Liver (tissue), 4 donors: ENCODE results near the gene IRF6. TPM values are rescaled to one million over a fixed set of nuclear protein-coding genes. Genes with fewer than 3 reads are reported as not detected.

Experiments used
- ATF3 ChIP-seq: IDR thresholded peaks from 2 replicates; pipeline ENCODE4 v1.6.1; 2016; ENCODE audit warnings: antibody characterized with exemption
- NR2F2 ChIP-seq: IDR thresholded peaks from 2 replicates; pipeline ENCODE4 v1.6.1; 2016; ENCODE audit warnings: antibody characterized with exemption
- polyA plus RNA-seq, 2 donors: library from polyadenylated mRNA; stranded (reverse) in 1 of 2; unstranded in 1 of 2; fragments of 200-250 nt in 1 of 2; fragments of >200 nt in 1 of 2; fragmentation: Nextera tagmentation in 1 of 2; extraction: Ambion mirVana in 1 of 2; gene quantifications; one replicate each; pipeline versions ENCODE4 v1.2.1 to v1.2.3, GENCODE V29; 2013 to 2015
- total RNA-seq, 2 donors: library from RNA; depleted of rRNA; stranded (reverse); fragments of >200 nt; gene quantifications; one replicate each; pipeline ENCODE4 v1.2.3, GENCODE V29; 2014
- donor health status: healthy.
- donor health status: healthy.
- donor health status: healthy.

Gene IRF6
- total and polyA plus RNA-seq, 4 donors = 0.51 to 29.3 (median 14.3) TPM

- no peak for TF ChIP-seq ATF3
- TF ChIP-seq NR2F2 = no peak
Measured at GRCh38 chr1:209736490-209737117, 69.3 kb downstream of the IRF6 start (continued).

Other genes with a start within 250 kb of the IRF6 start
- gene CAMK1G, start 222.4 kb downstream of the IRF6 start, total RNA-seq = under 1 TPM in 1 of 2 donors, not detected in 1; 0.25 TPM
- gene CAMK1G, start 222.4 kb downstream of the IRF6 start, polyA plus RNA-seq = under 1 TPM; 0.03 to 0.14 TPM
- 1 to 10 TPM; 1.3 to 9.1 TPM for gene LAMB3, start 153.7 kb downstream of the IRF6 start, total RNA-seq
- 1 to 10 TPM; 3.6 to 7.6 TPM for gene LAMB3, start 153.7 kb downstream of the IRF6 start, polyA plus RNA-seq
- 100 to 1,000 TPM in 1 of 2 donors, 1 to 10 TPM in 1; 9.6 to 185 TPM for gene G0S2, start 130.7 kb downstream of the IRF6 start, total RNA-seq
- gene G0S2, start 130.7 kb downstream of the IRF6 start, polyA plus RNA-seq = 100 to 1,000 TPM; 146 to 347 TPM
- 100 to 1,000 TPM in 1 of 2 donors, under 1 TPM in 1; 0.09 to 226 TPM for gene HSD11B1, start 101.3 kb downstream of the IRF6 start, total RNA-seq
- gene HSD11B1, start 101.3 kb downstream of the IRF6 start, polyA plus RNA-seq = 100 to 1,000 TPM; 381 to 488 TPM
- gene TRAF3IP3, start 50.1 kb downstream of the IRF6 start, total RNA-seq = 1 to 10 TPM; 2.4 to 3.4 TPM
- gene TRAF3IP3, start 50.1 kb downstream of the IRF6 start, polyA plus RNA-seq = 1 to 10 TPM in 1 of 2 donors, under 1 TPM in 1; 0.87 to 2.0 TPM
- gene C1orf74, start 21.6 kb downstream of the IRF6 start, total RNA-seq = 1 to 10 TPM; 1.2 to 1.8 TPM
- under 1 TPM; 0.82 to 0.95 TPM for gene C1orf74, start 21.6 kb downstream of the IRF6 start, polyA plus RNA-seq
- 1 to 10 TPM; 2.4 to 7.7 TPM for gene UTP25, start 21.8 kb upstream of the IRF6 start, total RNA-seq
- 1 to 10 TPM; 2.8 to 3.3 TPM for gene UTP25, start 21.8 kb upstream of the IRF6 start, polyA plus RNA-seq
- gene SYT14, start 132.1 kb upstream of the IRF6 start, total RNA-seq = not detected
- not detected for gene SYT14, start 132.1 kb upstream of the IRF6 start, polyA plus RNA-seq